ENCODE data around the gene TMEM260. TPM values are rescaled to one million over a fixed set of nuclear protein-coding genes. Genes with fewer than 3 reads are reported as not detected.
A peak's percentile ranks its signal among the peaks of the same experiment; 100 is the strongest.

Gene TMEM260
- 5.4 and 6.9 TPM in 2 replicates for polyA plus RNA-seq (2012; rRNA removed)
- 4.7 and 6.1 TPM in 2 replicates for polyA plus RNA-seq (2012; cell fraction: cytosol; rRNA removed)
- polyA plus RNA-seq (2012; cell fraction: nucleus; rRNA removed), result 7.8 and 12.9 TPM in 2 replicates

GRCh38 chr14:56579345-56580220, at the start of gene TMEM260:
Gene TMEM260 (plus strand): TSS chr14:56579798. CDS start chr14:56579915, 117 bp downstream.
- POLR2A ChIA-PET, result no interaction called here
- peak; percentile 52 for TF ChIP-seq GABPA (IDR thresholded peaks at IDR 0.05; ENCODE audit: low read depth)
- TF ChIP-seq TAF1 (IDR thresholded peaks at IDR 0.05; ENCODE audit: borderline replicate concordance, low read depth, low read length), result peak; percentile 85
- TF ChIP-seq CTCF (IDR thresholded peaks at IDR 0.05), result peak; percentile 86
- no peak for TF ChIP-seq MEF2A (IDR thresholded peaks at IDR 0.05; ENCODE audit: borderline replicate concordance, low read depth)
- peak; percentile 24 for TF ChIP-seq RAD21 (IDR thresholded peaks at IDR 0.05; ENCODE audit: low read length)
- TF ChIP-seq ELF1 (IDR thresholded peaks at IDR 0.05), result peak; percentile 95
- TF ChIP-seq IRF3 (IDR thresholded peaks at IDR 0.05; ENCODE audit: low read depth, low read length), result no peak
- 0 out of 2 replicates have a peak, but pooled peaks have one; percentile 29 for TF ChIP-seq REST (IDR thresholded peaks at IDR 0.05; ENCODE audit: low read depth, low read length)
- 0 out of 4 replicates have a peak, but pooled peaks of 1 of the 2 experiments have one; percentile 48 for TF ChIP-seq EP300 (IDR thresholded peaks at IDR 0.05; ENCODE audit: borderline replicate concordance in 1 of 2, low read depth in 1 of 2, low read length in 1 of 2)
- peak; percentile 58; the same call in 1 of the 2 replicates for TF ChIP-seq JUND (IDR thresholded peaks at IDR 0.05)
- 0 out of 2 replicates have a peak, but pooled peaks have one; percentile 34 for TF ChIP-seq YY1 (IDR thresholded peaks at IDR 0.05; ENCODE audit: low read depth)
- no peak for TF ChIP-seq TCF12 (IDR thresholded peaks at IDR 0.05)
- TF ChIP-seq POLR2AphosphoS5 (IDR thresholded peaks at IDR 0.05; ENCODE audit: low read depth, low read length), result peak; percentile 85
- TF ChIP-seq CHD2 (IDR thresholded peaks at IDR 0.05; ENCODE audit: low read length, partially characterized antibody), result peak; percentile 25
- TF ChIP-seq ZBTB33 (IDR thresholded peaks at IDR 0.05; ENCODE audit: borderline replicate concordance, low read depth), result no peak

More at GRCh38 chr14:56579345-56580220, at the start of gene TMEM260:
- H3K9me2 ChIP-seq, result no peaks in the 10 kb centered on the region
- H3K27me3 ChIP-seq (ENCODE audit: insufficient read depth), result no peaks in the 10 kb centered on the region
- H3K9ac ChIP-seq, result peak within 1 kb of the TSS; percentile 76
- peak within 1 kb of the TSS; percentile 76 for H3K4me2 ChIP-seq
- H4K20me1 ChIP-seq (ENCODE audit: insufficient read depth), result peaks cover 19% of the 10 kb centered on the region; the same call in 1 of the 2 replicates
- H3K36me3 ChIP-seq (replicated peaks in 1 of 2; ENCODE audit: control insufficient read depth in 1 of 2, insufficient read depth in 2 of 2, low read length in 1 of 2), result no peaks in the 10 kb centered on the region
- 2% methylated on average over 18 of the region's 60 CpGs for WGBS (ENCODE audit: low lambda C conversion rate)
- CTCF ChIA-PET, result interaction anchor here (0.6 to 1.3 kb wide), 9 partner anchors 10 to 603 kb away, joined by 3 to 5 read pairs (median 4); no protein-coding TSS in a partner anchor
- peak within 1 kb of the TSS; percentile 28 to 87; a peak in 2 of 4 replicates for H3K27ac ChIP-seq (ENCODE audit: low read depth in 2 of 2, low read length in 1 of 2)
- H3K79me2 ChIP-seq (ENCODE audit: insufficient read depth), result peaks cover 45% of the 10 kb centered on the region
- H3F3A ChIP-seq (replicated peaks; ENCODE audit: insufficient read depth), result no peaks in the 10 kb centered on the region
- H3K4me1 ChIP-seq (ENCODE audit: control insufficient read depth in 1 of 2, insufficient read depth in 2 of 2, low read depth in 1 of 2, low read length in 1 of 2), result peaks cover 3 to 5% of the 10 kb centered on the region in 2 experiments; a peak in 2 of 4 replicates
- peak within 1 kb of the TSS; percentile 89 for H2AFZ ChIP-seq (ENCODE audit: low read depth)
- peak within 1 kb of the TSS; percentile 90 to 99 for H3K4me3 ChIP-seq (ENCODE audit: low read depth in 2 of 2, low read length in 1 of 2)
- H3K9me3 ChIP-seq, result no peaks in the 10 kb centered on the region
- DNase-seq, result peak; percentile 89
